Mesendoderm (in vitro differentiated cells): Measurements from ENCODE around the gene RUNX3.
"Not testable (repeated sequence)": the region's sequence is repeated elsewhere in the genome, so short reads cannot be mapped to it uniquely, and the experiment has no call there.

Experiments used
- DNase-seq: peaks from one replicate; pipeline ENCODE4 v3.0.0; 2013
- H2AK5ac ChIP-seq: 2 replicates; pipeline ENCODE4 v1.6.1; 2013; ENCODE audit warnings: low read length, inconsistent platforms
- H2BK120ac ChIP-seq: 2 replicates; pipeline ENCODE4 v1.6.1; 2013; ENCODE audit warnings: low read depth, mild to moderate bottlenecking, low read length, moderate library complexity, mixed read lengths
- H2BK15ac ChIP-seq: replicated peaks from 2 replicates; pipeline ENCODE4 v1.6.1; 2013; ENCODE audit warnings: low read depth, mild to moderate bottlenecking, moderate library complexity
- H2BK5ac ChIP-seq: 2 replicates; pipeline ENCODE4 v1.6.1; 2013; ENCODE audit warnings: low read length, inconsistent platforms
- H3K18ac ChIP-seq: 2 replicates; pipeline ENCODE4 v1.6.1; 2013; ENCODE audit warnings: mild to moderate bottlenecking, low read length, mixed read lengths
- H3K23ac ChIP-seq: one replicate; pipeline ENCODE4 v1.6.1; 2013; ENCODE audit warnings: low read length
- H3K27ac ChIP-seq: 2 replicates; pipeline ENCODE4 v1.5.1; 2013; ENCODE audit warnings: low read depth, mild to moderate bottlenecking, inconsistent platforms, low read length, moderate library complexity
- H3K27me3 ChIP-seq: 2 replicates; pipeline ENCODE4 v1.6.1; 2013; ENCODE audit warnings: low read length, control low read depth, mild to moderate bottlenecking, inconsistent platforms; ENCODE audit not compliant: insufficient read depth, poor library complexity
- H3K36me3 ChIP-seq: 2 replicates; pipeline ENCODE4 v1.6.1; 2013; ENCODE audit warnings: low read length, inconsistent platforms; ENCODE audit not compliant: control insufficient read depth, insufficient read depth
- H3K4ac ChIP-seq: one replicate; pipeline ENCODE4 v1.6.1; 2013; ENCODE audit warnings: low read depth, mild to moderate bottlenecking, low read length, moderate library complexity
- H3K4me1 ChIP-seq: 2 replicates; pipeline ENCODE4 v1.6.1; 2013; ENCODE audit warnings: low read depth, low read length, inconsistent platforms; ENCODE audit not compliant: control insufficient read depth
- H3K4me2 ChIP-seq: 2 replicates; pipeline ENCODE4 v1.6.1; 2013; ENCODE audit warnings: low read length
- H3K4me3 ChIP-seq: 2 replicates; pipeline ENCODE4 v1.5.1; 2013; ENCODE audit warnings: mild to moderate bottlenecking, low read length
- H3K56ac ChIP-seq: one replicate; pipeline ENCODE4 v1.6.1; 2013; ENCODE audit warnings: low read length
- H3K79me1 ChIP-seq: 2 replicates; pipeline ENCODE4 v1.6.1; 2013; ENCODE audit warnings: low read length, inconsistent platforms
- H3K79me2 ChIP-seq: 2 replicates; pipeline ENCODE4 v1.6.1; 2013; ENCODE audit warnings: mild to moderate bottlenecking, low read length; ENCODE audit not compliant: control insufficient read depth, insufficient read depth
- H3K9ac ChIP-seq: 2 replicates; pipeline ENCODE4 v1.6.1; 2013; ENCODE audit warnings: low read length, inconsistent platforms
- H4K5ac ChIP-seq: one replicate; pipeline ENCODE4 v1.6.1; 2013; ENCODE audit warnings: low read length
- H4K8ac ChIP-seq: one replicate; pipeline ENCODE4 v1.6.1; 2013; ENCODE audit warnings: low read depth, mild to moderate bottlenecking, control low read depth, low read length, moderate library complexity
- WGBS: extraction: QIAGEN DNeasy Blood & Tissue Kit; methylation state at CpG from one replicate; pipeline ENCODE4 v1.1.7; 2013; ENCODE audit warnings: low lambda C conversion rate, missing lambda C conversion rate; ENCODE audit not compliant: insufficient coverage; ENCODE audit errors: extremely low coverage; 5-methylcytosine and 5-hydroxymethylcytosine counted together

RUNX3 gene

DNA sequence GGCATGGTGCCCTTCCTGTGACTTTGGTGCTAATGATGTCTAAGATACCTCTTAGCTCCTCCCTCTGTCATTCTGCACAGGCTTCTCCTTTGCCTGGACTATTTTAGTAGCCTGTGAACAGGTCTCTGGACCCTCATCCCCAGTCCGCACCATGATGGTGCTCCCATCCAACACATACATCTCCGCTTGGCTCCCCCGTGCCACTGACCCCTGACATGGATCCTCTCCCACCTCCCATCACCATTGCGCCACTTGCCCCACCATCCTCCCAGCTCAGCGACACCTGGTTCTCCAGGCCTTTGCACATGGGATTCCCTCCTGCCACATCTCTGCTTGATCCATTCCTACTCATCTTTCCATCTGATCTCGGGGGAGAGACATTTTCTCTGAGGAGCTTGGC lies 33.9 kb downstream of the RUNX3 start:
- WGBS: no CpG with 5 or more reads among the region's 6 CpGs

DNA sequence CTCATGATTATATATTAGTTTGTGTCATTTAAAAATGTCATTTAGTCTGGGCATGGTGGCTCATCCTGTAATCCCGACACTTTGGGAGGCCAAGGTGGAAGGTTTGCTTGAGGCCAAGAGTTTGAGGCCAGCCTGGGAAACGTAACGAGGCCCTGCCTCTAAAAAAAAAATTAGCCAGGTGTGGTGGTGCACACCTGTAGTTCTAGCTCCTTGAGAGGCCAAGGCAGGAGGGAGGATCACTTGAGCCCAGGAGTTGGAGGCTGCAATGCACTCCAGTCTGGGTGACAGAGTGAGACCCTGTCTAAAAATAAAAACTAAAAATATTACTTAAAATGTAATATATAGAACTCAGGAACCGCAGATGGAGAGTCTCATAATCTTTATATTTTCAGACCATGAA lies 34.6 kb downstream of the RUNX3 start:
- H3K4me2 ChIP-seq: no peak overlapping the region
- no peak overlapping the region for H3K4me3 ChIP-seq
- no peak overlapping the region for H3K27ac ChIP-seq
- no peak overlapping the region for H3K56ac ChIP-seq
- no peak for DNase-seq
- no peak overlapping the region for H3K23ac ChIP-seq
- H2BK120ac ChIP-seq: no peak overlapping the region
- no peak overlapping the region for H4K8ac ChIP-seq
- no CpG with 5 or more reads among the region's 4 CpGs for WGBS
- H3K4me1 ChIP-seq: no peaks in the 10 kb centered on the region
- H3K18ac ChIP-seq: no peak overlapping the region
- H2AK5ac ChIP-seq: no peak overlapping the region
- no peak overlapping the region for H3K9ac ChIP-seq
- no peaks in the 10 kb centered on the region for H3K79me1 ChIP-seq
- no peak overlapping the region for H2BK5ac ChIP-seq
- H3K79me2 ChIP-seq: no peaks in the 10 kb centered on the region
- no peak overlapping the region for H4K5ac ChIP-seq
- H2BK15ac ChIP-seq: no peak overlapping the region
- no peak overlapping the region for H3K4ac ChIP-seq
- no peaks in the 10 kb centered on the region for H3K27me3 ChIP-seq
- no peaks in the 10 kb centered on the region for H3K36me3 ChIP-seq

More for the DNA sequence above, 33.9 kb downstream of the RUNX3 start:
- Histone ChIP-seq H2BK15ac (no peak overlapping the region), H3K4me3 (no peak overlapping the region), H3K27me3 (no peaks in the 10 kb centered on the region), H3K23ac (no peak overlapping the region), H3K27ac (no peak overlapping the region), H3K36me3 (no peaks in the 10 kb centered on the region), H2AK5ac (no peak overlapping the region), H3K79me2 (no peaks in the 10 kb centered on the region), H4K5ac (no peak overlapping the region), H3K4ac (no peak overlapping the region), H4K8ac (no peak overlapping the region), H3K9ac (no peak overlapping the region), H3K56ac (no peak overlapping the region), H3K4me2 (no peak overlapping the region), H2BK5ac (no peak overlapping the region), H3K4me1 (no peaks in the 10 kb centered on the region), H3K18ac (no peak overlapping the region), H3K79me1 (no peaks in the 10 kb centered on the region), H2BK120ac (no peak overlapping the region)
- DNase-seq: no peak

DNA sequence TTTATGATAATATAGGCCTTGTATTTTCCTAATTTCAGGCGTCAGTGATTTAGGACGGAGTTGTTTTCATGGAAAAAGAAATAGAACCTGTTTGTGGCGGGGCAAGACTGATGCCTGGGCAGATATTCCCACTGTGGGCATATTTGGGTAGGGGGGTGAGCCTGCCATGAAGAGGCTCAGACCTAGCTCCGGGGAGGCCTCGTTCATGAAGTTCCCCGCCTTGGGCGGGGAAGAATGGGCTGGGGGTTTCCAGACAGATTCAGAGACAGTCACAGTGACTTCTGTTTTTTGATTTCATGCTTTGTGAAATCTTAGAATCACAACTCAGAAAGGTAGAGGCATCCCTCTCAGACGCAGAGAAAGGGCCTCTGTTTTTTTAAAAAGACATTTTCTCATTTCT lies 36.1 kb downstream of the RUNX3 start:
- Histone ChIP-seq H2BK15ac (no peak overlapping the region), H4K5ac (no peak overlapping the region), H3K4me3 (no peak overlapping the region), H3K79me2 (no peaks in the 10 kb centered on the region), H3K27me3 (no peaks in the 10 kb centered on the region), H3K4me2 (no peak overlapping the region), H3K36me3 (no peaks in the 10 kb centered on the region), H3K23ac (no peak overlapping the region), H3K56ac (no peak overlapping the region), H3K9ac (no peak overlapping the region), H3K27ac (no peak overlapping the region), H3K79me1 (no peaks in the 10 kb centered on the region), H3K4me1 (no peaks in the 10 kb centered on the region), H2BK120ac (no peak overlapping the region), H2AK5ac (no peak overlapping the region), H3K4ac (no peak overlapping the region), H2BK5ac (no peak overlapping the region), H4K8ac (no peak overlapping the region), H3K18ac (no peak overlapping the region)
- no peak for DNase-seq
- WGBS: no CpG with 5 or more reads among the region's 8 CpGs

DNA sequence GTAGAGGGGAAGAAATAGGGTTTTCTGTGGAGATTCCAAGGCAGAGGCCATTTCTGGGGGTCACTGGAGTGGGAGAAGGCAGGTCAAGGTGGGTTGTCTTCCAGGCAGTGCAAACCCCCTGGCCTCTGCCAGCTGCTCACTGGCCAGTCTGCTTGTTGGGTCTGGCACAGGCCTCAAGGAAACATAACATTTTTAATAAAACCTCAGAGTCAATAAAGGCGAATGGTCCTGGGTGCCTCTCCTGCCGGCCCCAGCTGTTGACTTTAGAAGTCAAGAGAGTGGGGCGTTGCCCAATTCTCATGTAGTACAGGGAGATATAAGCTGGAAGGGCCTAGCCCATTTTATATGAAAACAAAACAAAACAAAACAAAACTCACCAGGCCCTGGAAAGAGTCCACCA lies 36.6 kb downstream of the RUNX3 start:
- no CpG with 5 or more reads among the region's 3 CpGs for WGBS
- no peaks in the 10 kb centered on the region for H3K27me3 ChIP-seq
- no peak overlapping the region for H3K9ac ChIP-seq
- no peak overlapping the region for H3K23ac ChIP-seq
- no peaks in the 10 kb centered on the region for H3K79me2 ChIP-seq
- no peak overlapping the region for H2BK15ac ChIP-seq
- no peak overlapping the region for H3K56ac ChIP-seq
- H2BK5ac ChIP-seq: no peak overlapping the region
- H3K27ac ChIP-seq: no peak overlapping the region
- H3K18ac ChIP-seq: no peak overlapping the region
- no peak overlapping the region for H2BK120ac ChIP-seq
- no peaks in the 10 kb centered on the region for H3K79me1 ChIP-seq
- H3K4ac ChIP-seq: no peak overlapping the region
- H2AK5ac ChIP-seq: no peak overlapping the region
- no peaks in the 10 kb centered on the region for H3K4me1 ChIP-seq
- no peak overlapping the region for H4K8ac ChIP-seq
- H4K5ac ChIP-seq: no peak overlapping the region
- no peak for DNase-seq
- no peaks in the 10 kb centered on the region for H3K36me3 ChIP-seq
- H3K4me3 ChIP-seq: no peak overlapping the region
- H3K4me2 ChIP-seq: no peak overlapping the region

DNA sequence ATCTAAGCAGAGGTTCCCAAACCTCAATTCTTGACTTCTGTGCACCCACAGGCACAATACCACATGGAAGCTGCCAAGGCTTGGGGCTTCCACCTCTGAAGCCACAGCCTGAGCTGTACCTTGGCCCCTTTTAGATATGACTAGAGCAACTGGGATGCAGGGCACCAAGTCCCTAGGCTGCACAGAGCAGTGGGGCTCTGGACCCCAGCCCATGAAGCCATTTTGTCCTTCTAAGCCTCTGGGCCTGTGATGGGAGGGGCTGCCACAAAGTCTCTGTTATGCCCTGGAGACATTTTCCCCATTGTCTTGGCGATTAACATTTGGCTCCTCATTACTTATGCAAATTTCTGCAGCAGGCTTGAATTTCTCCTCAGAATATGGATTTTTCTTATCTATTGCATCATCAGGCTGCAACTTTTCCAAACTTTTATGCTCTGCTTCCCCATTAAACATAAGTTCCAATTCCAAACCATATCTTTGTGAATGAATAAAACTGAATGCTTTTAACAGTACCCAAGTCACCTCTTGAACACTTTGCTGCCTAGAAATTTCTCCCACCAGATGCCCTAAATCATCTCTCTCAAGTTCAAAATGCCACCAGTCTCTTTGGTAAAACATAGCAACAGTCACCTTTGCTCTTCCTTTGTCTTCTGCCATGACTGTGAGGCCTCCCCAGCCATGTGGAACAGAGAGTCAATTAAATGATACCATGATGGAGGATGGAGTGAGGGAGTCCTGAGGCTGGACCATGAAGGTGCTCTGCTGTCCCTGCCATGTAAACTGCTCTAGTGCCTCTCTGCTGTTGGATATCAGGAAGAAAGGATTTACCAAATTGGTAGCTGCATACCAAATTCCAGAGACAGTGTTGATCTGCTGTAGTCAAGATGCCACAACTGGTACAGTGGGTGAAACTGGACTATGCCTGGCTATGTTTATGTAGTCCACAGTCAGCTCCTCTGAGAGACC lies 37.6 kb downstream of the RUNX3 start:
- no peak overlapping the region for H3K4ac ChIP-seq
- H3K36me3 ChIP-seq: no peaks in the 10 kb centered on the region
- H2AK5ac ChIP-seq: no peak overlapping the region
- no peak overlapping the region for H3K23ac ChIP-seq
- no peak for DNase-seq
- H3K27me3 ChIP-seq: no peaks in the 10 kb centered on the region
- no peaks in the 10 kb centered on the region for H3K4me1 ChIP-seq
- H4K5ac ChIP-seq: no peak overlapping the region
- no peaks in the 10 kb centered on the region for H3K79me2 ChIP-seq
- no peak overlapping the region for H3K56ac ChIP-seq
- no peaks in the 10 kb centered on the region for H3K79me1 ChIP-seq
- H4K8ac ChIP-seq: no peak overlapping the region
- H3K4me2 ChIP-seq: no peak overlapping the region
- H3K18ac ChIP-seq: no peak overlapping the region
- no peak overlapping the region for H3K27ac ChIP-seq
- H2BK120ac ChIP-seq: no peak overlapping the region
- H2BK15ac ChIP-seq: no peak overlapping the region
- no CpG with 5 or more reads among the region's 1 CpG for WGBS
- H3K9ac ChIP-seq: no peak overlapping the region
- H3K4me3 ChIP-seq: no peak overlapping the region
- no peak overlapping the region for H2BK5ac ChIP-seq

DNA sequence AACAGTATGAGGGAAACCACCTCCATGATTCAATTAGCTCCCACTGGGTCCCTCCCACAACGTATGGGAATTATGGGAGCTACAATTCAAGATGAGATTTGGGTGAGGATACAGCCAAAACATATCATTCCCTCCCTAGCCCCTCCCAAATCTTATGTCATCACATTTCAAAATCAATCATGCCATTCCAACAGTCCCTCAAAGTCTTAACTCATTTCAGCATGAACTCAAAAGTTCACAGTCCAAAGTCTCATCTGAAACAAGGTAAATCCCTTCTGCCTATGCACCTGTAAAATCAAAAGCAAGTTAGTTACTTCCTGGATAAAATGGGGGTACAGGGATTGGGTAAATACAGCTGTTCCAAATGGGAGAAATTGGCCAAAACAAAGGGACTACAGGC lies 38.7 kb downstream of the RUNX3 start:
- not testable (repeated sequence) for H3K4me3 ChIP-seq, H2BK120ac ChIP-seq, H4K8ac ChIP-seq, H2BK15ac ChIP-seq, H4K5ac ChIP-seq, H3K56ac ChIP-seq, H3K4me1 ChIP-seq, H3K36me3 ChIP-seq, H3K79me2 ChIP-seq, H3K18ac ChIP-seq, H3K27me3 ChIP-seq, H3K4me2 ChIP-seq, H2AK5ac ChIP-seq, H2BK5ac ChIP-seq, DNase-seq, H3K79me1 ChIP-seq, H3K4ac ChIP-seq, H3K27ac ChIP-seq, H3K23ac ChIP-seq, H3K9ac ChIP-seq
- no CpG with 5 or more reads among the region's 1 CpG for WGBS
